Pancreas (tissue), 10 donors: ENCODE data around the gene OOEP. TPM values are rescaled to one million over a fixed set of nuclear protein-coding genes. Genes with fewer than 3 reads are reported as not detected.
A peak's percentile ranks its signal among the peaks of the same experiment; 100 is the strongest.
"Not testable (repeated sequence)": the region's sequence is repeated elsewhere in the genome, so short reads cannot be mapped to it uniquely, and the experiment has no call there.

Source experiments
- ATAC-seq, 4 donors: fragments of 200-7000 bp; cut with Tn5 transposase; one replicate each; pipeline versions ENCODE4 v1.8.0 to v1.9.1; 2020; ENCODE audit warnings: mild to moderate bottlenecking in 4 of 4, moderate library complexity in 4 of 4
- DNase-seq, 6 donors: peaks; one replicate each; pipeline ENCODE4 v3.0.0-alpha.2; 2020
- FAIRE-seq: peaks from 2 replicates; lab custom pipeline; 2012; peaks lifted over from hg19 to GRCh38; lab: Jason Lieb, UNC
- H3K27ac ChIP-seq, 4 donors: fragments of 200-600 bp; sonication (generic); 1 replicate in 3 of 4; 2 replicates in 1 of 4; pipeline versions ENCODE4 v1.5.0 to v1.8.0; 2020
- H3K27me3 ChIP-seq, 4 donors: fragments of 200-600 bp; one replicate each; pipeline ENCODE4 v1.8.0; 2021
- H3K36me3 ChIP-seq, 3 donors: fragments of 200-600 bp; sonication (generic) in 1 of 3; one replicate each; pipeline versions ENCODE4 v1.5.0 to v1.8.0; 2020 to 2021
- H3K4me1 ChIP-seq, 3 donors: fragments of 200-600 bp; one replicate each; pipeline ENCODE4 v1.8.0; 2021
- H3K4me3 ChIP-seq, 4 donors: fragments of 200-600 bp; sonication (generic) in 2 of 4; one replicate each; pipeline versions ENCODE4 v1.5.0 to v1.8.0; 2020 to 2021
- H3K9me3 ChIP-seq, 4 donors: fragments of 200-600 bp; one replicate each; pipeline ENCODE4 v1.8.0; 2021
- CTCF ChIP-seq, 4 donors: fragments of 200-600 bp; sonication (generic) in 3 of 4; IDR thresholded peaks; one replicate each; pipeline versions ENCODE4 v1.5.0 to v1.8.0; 2021; ENCODE audit warnings: antibody characterized with exemption in 4 of 4
- WGBS, 2 donors: extraction: QIAGEN DNeasy Blood & Tissue Kit; methylation state at CpG; one replicate each; pipeline ENCODE4 v1.1.7; 2013; 5-methylcytosine and 5-hydroxymethylcytosine counted together
- intact Hi-C, 3 donors: fragments of 100-400 bp; cut with DNase I; formaldehyde crosslinking; loops; one replicate each; pipeline versions ENCODE4 v1.11.1 to v1.14.2; 2022
- polyA plus RNA-seq, 2 donors: library from polyadenylated mRNA; stranded (reverse); fragments of 200-250 nt; gene quantifications; one replicate each; pipeline ENCODE4 v1.2.3, GENCODE V29; 2013
- total RNA-seq, 6 donors: library from RNA; stranded (reverse); fragmentation: NEBNext Ultra II Directional in 4 of 6; extraction: Animal tissue kit (Norgen Biotek cat#: 25700) in 4 of 6; gene quantifications; one replicate each; pipeline versions ENCODE4 v1.2.1 to v1.2.4, GENCODE V29; 2021 to 2023
- donor health status: healthy with polysubstance abuse.
- donor health status: DM: no; HTN: no; CAD: no; lungs with moderate emphysema.
- donor health status: DM: no; HTN: no; CAD: no.
- donor health status: control.
- donor health status: control.
- donor health status: Bipolar disorder and iron deficiency.
- donor health status: DM: yes; HTN: yes; CAD: no.
- donor health status: DM: no; HTN: no; CAD: no.
- donor health status: DM: no; HTN: no; CAD: no.
- donor health status: DM: yes; HTN: yes; CAD: no.

OOEP gene
- total and polyA plus RNA-seq, 8 donors: 0.32 to 0.73 (median 0.45) TPM; not detected in 4

- Histone ChIP-seq H3K27me3 (no peaks in the 10 kb centered on the region), H3K4me3 (no peak overlapping the region), H3K4me1 (no peaks in the 10 kb centered on the region), H3K36me3 (no peaks in the 10 kb centered on the region), H3K27ac (no peak overlapping the region), H3K9me3 (no peaks in the 10 kb centered on the region)
- DNase-seq: no peak
- no peak for FAIRE-seq
- intact Hi-C loops: no loop called here
- WGBS, 2 donors: 63 to 65% methylated on average over 10 of the region's 10 CpGs
- no peak for TF ChIP-seq CTCF (IDR thresholded peaks at IDR 0.05)
- ATAC-seq: no peak
Observed at GRCh38 chr6:73389854-73390253, 20.2 kb upstream of the OOEP start.

- H3K27me3 ChIP-seq: no peaks in the 10 kb centered on the region
- H3K36me3 ChIP-seq: no peaks in the 10 kb centered on the region
- H3K4me1 ChIP-seq: no peaks in the 10 kb centered on the region
- FAIRE-seq (no peak), ATAC-seq (peak; percentile 78 to 91 (median 90)), DNase-seq (peak; percentile 18 to 69 (median 48))
- peak in 2 of 4 donors; percentile 33 for TF ChIP-seq CTCF (IDR thresholded peaks at IDR 0.05)
- H3K27ac ChIP-seq: peak overlapping the region in 3 of 4 donors; percentile 17 to 22 (median 19)
- H3K4me3 ChIP-seq: peak overlapping the region; percentile 26 to 52 (median 38)
- H3K9me3 ChIP-seq: no peaks in the 10 kb centered on the region
- intact Hi-C loops: no loop called here
- WGBS, 2 donors: 1 to 2% methylated on average over 37 to 38 of the region's 38 CpGs
Observed at GRCh38 chr6:73388800-73389512, 19.3 kb upstream of the OOEP start.

GRCh38 chr6:73388433-73388799, 18.7 kb upstream of the OOEP start:
- H3K27ac ChIP-seq: peak overlapping the region in 1 of 4 donors; percentile 17

GRCh38 chr6:73382462-73383113, 12.9 kb upstream of the OOEP start:
- no peak for DNase-seq
- Histone ChIP-seq H3K4me1 (no peaks in the 10 kb centered on the region), H3K36me3 (no peaks in the 10 kb centered on the region), H3K9me3 (no peaks in the 10 kb centered on the region), H3K4me3 (no peak overlapping the region), H3K27me3 (no peaks in the 10 kb centered on the region), H3K27ac (no peak overlapping the region)
- no peak for FAIRE-seq
- intact Hi-C loops: no loop called here
- 84 to 88% methylated on average over 6 of the region's 6 CpGs for WGBS, 2 donors
- TF ChIP-seq CTCF (IDR thresholded peaks at IDR 0.05): no peak
- no peak for ATAC-seq

More at GRCh38 chr6:73388433-73388799, 18.7 kb upstream of the OOEP start:
- FAIRE-seq: no peak
- Histone ChIP-seq H3K4me1 (no peaks in the 10 kb centered on the region), H3K9me3 (no peaks in the 10 kb centered on the region), H3K27me3 (no peaks in the 10 kb centered on the region), H3K36me3 (no peaks in the 10 kb centered on the region), H3K4me3 (peak overlapping the region in 3 of 4 donors; percentile 26 to 52 (median 47))
- WGBS, 2 donors: 28 to 37% methylated on average over 4 of the region's 4 CpGs
- no peak for TF ChIP-seq CTCF (IDR thresholded peaks at IDR 0.05)
- no peak for DNase-seq
- ATAC-seq: peak; percentile 15 to 51 (median 46)
- intact Hi-C loops: no loop called here

GRCh38 chr6:73381531-73381930, 11.8 kb upstream of the OOEP start:
- 81 to 93% methylated on average over 10 of the region's 10 CpGs for WGBS, 2 donors
- DNase-seq, FAIRE-seq, intact Hi-C loops, ATAC-seq, H3K9me3 ChIP-seq, H3K36me3 ChIP-seq, H3K27me3 ChIP-seq, H3K4me1 ChIP-seq, H3K4me3 ChIP-seq, H3K27ac ChIP-seq: not testable (repeated sequence)
